HG03457 (cell line): ENCODE measurements around the gene SLC22A5.

Experiments used
- ATAC-seq: cut with Tn5 transposase; IDR thresholded peaks from one replicate; pipeline ENCODE4 v1.9.1; 2021; ENCODE audit warnings: moderate number of reproducible peaks; ENCODE audit not compliant: unreplicated experiment

The SLC22A5 gene

GRCh38 chr5:132364319-132364718 is 5.2 kb upstream of the SLC22A5 start:
- no peak for ATAC-seq

GRCh38 chr5:132365213-132365612 is 4.3 kb upstream of the SLC22A5 start:
- ATAC-seq, result no peak

GRCh38 chr5:132368186-132368585 is 1.3 kb upstream of the SLC22A5 start:
- no peak for ATAC-seq

GRCh38 chr5:132369007-132369473 is 470 bp upstream of the SLC22A5 start:
- no peak for ATAC-seq

GRCh38 chr5:132370181-132370970 is 866 bp downstream of the SLC22A5 start:
- no peak for ATAC-seq

- no peak for ATAC-seq
These were observed 1.6 kb downstream of the SLC22A5 start for GRCh38 chr5:132370971-132371602.

- no peak for ATAC-seq
These were observed 2.1 kb downstream of the SLC22A5 start for GRCh38 chr5:132371603-132371994.

- ATAC-seq, result no peak
These were observed 2.6 kb downstream of the SLC22A5 start for GRCh38 chr5:132372127-132372526.

- no peak for ATAC-seq
These were observed 3.0 kb downstream of the SLC22A5 start for GRCh38 chr5:132372542-132372941.

GRCh38 chr5:132375957-132376356 is 6.4 kb downstream of the SLC22A5 start:
- ATAC-seq, result no peak

- no peak for ATAC-seq
These were observed 7.5 kb downstream of the SLC22A5 start for GRCh38 chr5:132376694-132377641.

GRCh38 chr5:132377738-132378137 is 8.2 kb downstream of the SLC22A5 start:
- ATAC-seq, result no peak

GRCh38 chr5:132378580-132378979 is 9.1 kb downstream of the SLC22A5 start:
- no peak for ATAC-seq

GRCh38 chr5:132380047-132380446 is 10.5 kb downstream of the SLC22A5 start:
- ATAC-seq, result no peak

GRCh38 chr5:132380741-132381140 is 11.2 kb downstream of the SLC22A5 start:
- ATAC-seq, result no peak

- no peak for ATAC-seq
These were observed 12.1 kb downstream of the SLC22A5 start for GRCh38 chr5:132381614-132382013.

GRCh38 chr5:132383261-132383660 is 13.8 kb downstream of the SLC22A5 start:
- ATAC-seq, result no peak

GRCh38 chr5:132383984-132384383 is 14.5 kb downstream of the SLC22A5 start:
- no peak for ATAC-seq

- ATAC-seq, result no peak
These were observed 15.1 kb downstream of the SLC22A5 start for GRCh38 chr5:132384506-132385050.

- peak; percentile 49 for ATAC-seq
These were observed 16.0 kb downstream of the SLC22A5 start for GRCh38 chr5:132385326-132386105.
